RWPE2 (cell line): Measurements from ENCODE around the gene RSPH1.

ENCODE experiments used
- ATAC-seq: fragments of 200-7000 bp; cut with Tn5 transposase; 3 replicates; pipeline ENCODE4 v1.9.1; 2021; ENCODE audit warnings: low read depth
- DNase-seq: peaks from one replicate; pipeline ENCODE4 v3.0.0-alpha.2; 2020; ENCODE audit warnings: low spot score
- H3K27ac ChIP-seq: fragments of 450-650 bp; 2 replicates; pipeline ENCODE4 v1.5.1; 2017; ENCODE audit warnings: mild to moderate bottlenecking; ENCODE audit not compliant: poor library complexity, severe bottlenecking
- H3K27me3 ChIP-seq: fragments of 250-450 bp; sonication (Bioruptor Pico); 2 replicates; pipeline ENCODE4 v1.5.1; 2021; ENCODE audit warnings: mild to moderate bottlenecking, moderate library complexity; ENCODE audit not compliant: insufficient read depth, poor library complexity, severe bottlenecking
- H3K36me3 ChIP-seq: fragments of 250-450 bp; sonication (Bioruptor Pico); 2 replicates; pipeline ENCODE4 v1.5.1; 2020; ENCODE audit warnings: low read depth, mild to moderate bottlenecking, moderate library complexity
- H3K4me1 ChIP-seq: fragments of 250-450 bp; sonication (Bioruptor Pico); 2 replicates; pipeline ENCODE4 v1.5.1; 2021; ENCODE audit warnings: mild to moderate bottlenecking, moderate library complexity; ENCODE audit not compliant: insufficient read depth, poor library complexity, severe bottlenecking
- H3K4me3 ChIP-seq: fragments of 250-450 bp; sonication (Bioruptor Pico); 2 replicates; pipeline ENCODE4 v1.5.1; 2021; ENCODE audit warnings: mild to moderate bottlenecking, moderate library complexity; ENCODE audit not compliant: severe bottlenecking
- H3K9me3 ChIP-seq: fragments of 250-450 bp; sonication (Bioruptor Pico); 2 replicates; pipeline ENCODE4 v1.5.1; 2021; ENCODE audit warnings: mild to moderate bottlenecking, moderate library complexity; ENCODE audit not compliant: severe bottlenecking
- CTCF ChIP-seq: fragments of 450-650 bp; IDR thresholded peaks from one replicate; pipeline ENCODE4 v1.5.1; 2017; ENCODE audit warnings: mild to moderate bottlenecking, moderate library complexity; ENCODE audit not compliant: poor library complexity, severe bottlenecking

Gene RSPH1

GRCh38 chr21:42425591-42425990 lies 70.4 kb downstream of the RSPH1 start:
- ATAC-seq (no peak), DNase-seq (no peak)
- H3K4me3 ChIP-seq: no peak overlapping the region
- H3K27me3 ChIP-seq: peaks cover 7% of the 10 kb centered on the region
- no peak overlapping the region for H3K27ac ChIP-seq
- no peaks in the 10 kb centered on the region for H3K4me1 ChIP-seq
- no peaks in the 10 kb centered on the region for H3K36me3 ChIP-seq
- TF ChIP-seq CTCF: no peak
- H3K9me3 ChIP-seq: no peaks in the 10 kb centered on the region

- ATAC-seq: no peak
- H3K27ac ChIP-seq: no peak overlapping the region
- TF ChIP-seq CTCF: no peak
These were observed 71.0 kb downstream of the RSPH1 start for GRCh38 chr21:42424914-42425541.

GRCh38 chr21:42423685-42424084 lies 72.3 kb downstream of the RSPH1 start:
- TF ChIP-seq CTCF: no peak
- no peaks in the 10 kb centered on the region for H3K4me1 ChIP-seq
- DNase-seq (no peak), ATAC-seq (no peak)
- no peaks in the 10 kb centered on the region for H3K36me3 ChIP-seq
- H3K27me3 ChIP-seq: peaks cover 15% of the 10 kb centered on the region
- H3K27ac ChIP-seq: no peak overlapping the region
- H3K9me3 ChIP-seq: no peaks in the 10 kb centered on the region
- no peak overlapping the region for H3K4me3 ChIP-seq

More at GRCh38 chr21:42424914-42425541, 71.0 kb downstream of the RSPH1 start:
- H3K4me3 ChIP-seq: no peak overlapping the region
- DNase-seq: no peak
- H3K27me3 ChIP-seq: peaks cover 10% of the 10 kb centered on the region
- H3K36me3 ChIP-seq: no peaks in the 10 kb centered on the region
- H3K4me1 ChIP-seq: no peaks in the 10 kb centered on the region
- no peaks in the 10 kb centered on the region for H3K9me3 ChIP-seq

DNA sequence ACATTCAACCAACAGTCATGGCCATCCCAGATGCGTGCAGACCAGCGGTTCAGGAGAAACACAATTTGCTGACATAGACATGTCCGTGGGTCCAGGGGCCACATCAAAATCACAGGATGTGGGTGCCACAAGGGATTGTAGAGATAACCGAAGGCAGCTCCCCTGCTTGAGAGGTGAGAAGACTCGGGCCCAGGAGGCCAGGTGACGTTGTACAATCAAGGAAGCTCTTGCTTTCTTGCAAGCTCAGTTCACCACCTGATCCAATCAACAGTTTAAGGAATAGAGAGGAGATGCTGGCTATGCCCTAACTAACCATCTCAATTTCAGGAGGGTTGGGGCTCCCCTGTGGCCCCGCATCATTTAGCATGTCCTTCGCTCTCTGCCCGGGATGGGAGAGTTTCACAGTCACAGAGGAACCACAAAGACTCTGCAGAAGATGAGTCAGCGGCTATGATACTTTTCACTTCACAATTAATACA lies 72.8 kb downstream of the RSPH1 start:
- Histone ChIP-seq H3K27ac (no peak overlapping the region), H3K4me3 (no peak overlapping the region), H3K27me3 (peaks cover 15% of the 10 kb centered on the region), H3K4me1 (no peaks in the 10 kb centered on the region), H3K36me3 (no peaks in the 10 kb centered on the region), H3K9me3 (no peaks in the 10 kb centered on the region)
- TF ChIP-seq CTCF: no peak
- DNase-seq (no peak), ATAC-seq (no peak)
